VCaP (cell line): ENCODE data around the gene PTTG1IP.
"Not testable (repeated sequence)": the region's sequence is repeated elsewhere in the genome, so short reads cannot be mapped to it uniquely, and the experiment has no call there.

Experiments
- H3K27ac ChIP-seq: fragments of 450-650 bp; 2 replicates; pipeline ENCODE4 v1.5.1; 2017
- CTCF ChIP-seq: fragments of 450-650 bp; conservative IDR thresholded peaks from 2 replicates; pipeline ENCODE4 v1.5.1; 2017; ENCODE audit warnings: mild to moderate bottlenecking, moderate library complexity

Gene PTTG1IP

DNA sequence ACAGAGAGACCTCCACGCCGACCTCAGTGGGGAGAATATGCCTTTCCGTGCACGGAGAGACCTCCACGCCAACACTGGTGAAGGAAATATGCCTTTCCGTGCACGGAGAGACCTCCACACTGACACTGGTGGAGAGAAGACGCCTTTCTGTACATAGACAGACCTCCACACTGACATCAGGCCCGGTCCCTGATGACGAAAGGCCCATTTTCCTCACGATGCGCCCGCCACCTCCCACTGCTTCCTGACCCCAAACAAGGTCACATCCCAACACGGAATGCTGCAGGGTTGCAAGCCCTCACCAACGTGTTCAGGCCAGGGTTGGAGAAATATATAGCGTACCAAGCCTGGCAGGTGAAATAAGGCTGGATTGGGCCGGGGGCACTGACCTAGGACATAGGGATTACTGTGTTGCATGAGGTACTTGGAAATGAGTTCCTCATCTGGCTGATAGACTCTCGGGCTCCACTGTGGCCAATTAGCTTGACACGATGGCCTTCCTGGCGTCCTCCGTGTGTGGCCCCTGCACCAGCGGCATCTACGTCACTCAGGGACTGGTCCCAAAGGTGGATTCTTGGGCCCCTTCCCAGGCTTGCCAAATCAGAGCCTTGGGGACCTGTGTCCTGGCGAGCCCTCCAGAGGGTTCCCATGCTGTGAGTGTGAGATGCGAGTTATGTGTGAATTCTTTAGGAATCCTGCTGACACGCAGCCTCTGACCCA, 39.1 kb downstream of the PTTG1IP start:
- H3K27ac ChIP-seq, result no peak overlapping the region

GRCh38 chr21:44833663-44834062, 39.8 kb downstream of the PTTG1IP start:
- TF ChIP-seq CTCF, result no peak

More for the DNA sequence above, 39.1 kb downstream of the PTTG1IP start:
- no peak for TF ChIP-seq CTCF

GRCh38 chr21:44832516-44833255, 40.8 kb downstream of the PTTG1IP start:
- H3K27ac ChIP-seq, result not testable (repeated sequence)

More at GRCh38 chr21:44833663-44834062, 39.8 kb downstream of the PTTG1IP start:
- H3K27ac ChIP-seq, result no peak overlapping the region

GRCh38 chr21:44831227-44831860, 42.1 kb downstream of the PTTG1IP start:
- H3K27ac ChIP-seq, result no peak overlapping the region
- no peak for TF ChIP-seq CTCF

- H3K27ac ChIP-seq, result no peak overlapping the region
- no peak for TF ChIP-seq CTCF
These were observed 43.9 kb downstream of the PTTG1IP start for GRCh38 chr21:44829507-44830092.

DNA sequence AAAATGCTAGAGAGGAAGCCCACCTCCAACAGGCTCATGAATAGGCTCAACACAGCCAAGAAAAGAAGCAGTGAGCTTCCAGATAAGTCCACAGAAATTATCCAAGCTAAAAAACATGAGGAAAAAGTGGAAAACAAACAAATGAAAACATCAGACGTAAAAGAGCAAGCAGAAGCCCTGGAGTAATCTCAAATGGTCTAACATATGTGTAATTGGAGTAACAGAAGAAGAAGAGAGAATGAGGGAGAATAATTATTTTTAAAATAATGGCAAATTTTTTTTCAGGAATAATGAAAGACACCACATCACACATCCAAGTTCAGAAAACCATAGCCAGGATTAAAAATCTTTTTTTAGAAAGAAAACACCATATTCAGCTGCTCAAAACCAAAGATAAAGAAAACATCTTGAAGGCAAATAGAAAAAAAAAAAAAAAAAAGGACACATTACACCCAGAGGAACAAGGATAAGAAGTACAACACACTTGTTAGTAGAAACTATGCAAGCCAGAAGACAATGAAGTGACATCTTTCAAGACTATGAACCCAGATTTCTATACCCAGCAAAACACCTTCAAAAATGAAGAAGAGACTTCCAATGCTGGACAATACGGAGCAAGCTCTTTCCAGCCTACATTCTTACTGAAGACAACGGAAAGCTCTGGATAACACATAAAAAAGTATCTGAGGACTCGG, 45.0 kb downstream of the PTTG1IP start:
- no peak overlapping the region for H3K27ac ChIP-seq
- no peak for TF ChIP-seq CTCF

DNA sequence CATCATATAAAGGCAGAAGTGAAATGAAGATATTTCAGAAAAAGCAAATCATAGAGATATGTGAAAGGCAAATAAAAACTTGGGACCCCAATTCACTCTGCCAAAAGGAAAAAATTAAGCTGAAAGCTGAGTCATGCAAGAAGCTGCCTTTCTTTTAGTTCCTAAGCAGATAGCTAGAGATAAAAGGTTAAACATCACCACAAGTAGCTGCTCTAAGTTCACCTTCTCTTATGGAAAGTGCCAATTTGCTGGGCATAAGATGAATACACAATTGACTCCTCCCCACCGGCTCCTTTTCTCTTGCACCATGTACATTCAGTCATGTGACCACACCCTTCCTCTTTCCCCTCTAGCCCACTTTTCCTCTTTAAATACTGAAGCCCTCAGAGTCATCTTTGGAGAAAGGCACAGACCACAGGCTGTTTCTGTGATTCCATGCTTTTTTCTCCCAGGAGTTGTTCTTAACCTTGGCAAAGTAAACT, 50.3 kb downstream of the PTTG1IP start:
- no peak for TF ChIP-seq CTCF
- no peak overlapping the region for H3K27ac ChIP-seq
